Ascending aorta (tissue), 2 donors: ENCODE measurements around the gene PLA2G6. TPM values are rescaled to one million over a fixed set of nuclear protein-coding genes. Genes with fewer than 3 reads are reported as not detected.

Source experiments
- DNase-seq, 2 donors: peaks; one replicate each; pipeline ENCODE4 v3.0.0-alpha.2; 2019; ENCODE audit warnings: low spot score in 2 of 2
- H3K27ac ChIP-seq, 2 donors: fragments of 200-600 bp; sonication (generic); one replicate each; pipeline ENCODE4 v1.5.1; 2016 to 2017; ENCODE audit warnings: mild to moderate bottlenecking in 1 of 2
- H3K27me3 ChIP-seq: fragments of 200-600 bp; sonication (generic); one replicate; pipeline ENCODE4 v1.5.1; 2017
- H3K36me3 ChIP-seq, 2 donors: fragments of 200-600 bp; sonication (generic); one replicate each; pipeline ENCODE4 v1.5.1; 2016
- H3K4me1 ChIP-seq, 2 donors: fragments of 200-600 bp; sonication (generic); one replicate each; pipeline ENCODE4 v1.5.1; 2016 to 2017; ENCODE audit warnings: mild to moderate bottlenecking in 1 of 2
- H3K4me3 ChIP-seq, 2 donors: fragments of 200-600 bp; sonication (generic); one replicate each; pipeline ENCODE4 v1.5.1; 2016 to 2017; ENCODE audit warnings: mild to moderate bottlenecking in 1 of 2
- H3K9me3 ChIP-seq, 2 donors: fragments of 200-600 bp; sonication (generic); one replicate each; pipeline ENCODE4 v1.5.1; 2016
- CTCF ChIP-seq, 3 experiments: fragments of 200-600 bp in 2 of 3; fragments of 450-650 bp in 1 of 3; sonication (generic) in 2 of 3; IDR thresholded peaks; one replicate each; pipeline ENCODE4 v1.5.1; 2016 to 2019; ENCODE audit warnings: antibody characterized with exemption in 3 of 3, mild to moderate bottlenecking in 1 of 3, moderate library complexity in 1 of 3
- intact Hi-C: fragments of 100-400 bp; cut with DNase I; formaldehyde crosslinking; loops from one replicate; pipeline ENCODE4 v1.15.1; 2023
- total RNA-seq: library from RNA; depleted of rRNA; stranded (reverse); fragments of >200 nt; gene quantifications from one replicate; pipeline ENCODE4 v1.1.0, GENCODE V29; 2016

PLA2G6 gene
- total RNA-seq, 1 donor from 2014 or later = 79.5 TPM

- intact Hi-C loops = no loop called here
- no peak for TF ChIP-seq CTCF (IDR thresholded peaks at IDR 0.05)
- no peaks in the 10 kb centered on the region for H3K9me3 ChIP-seq
Measured at GRCh38 chr22:38191055-38191454, 9.4 kb upstream of the PLA2G6 start.

GRCh38 chr22:38190581-38190980, 9.0 kb upstream of the PLA2G6 start:
- Histone ChIP-seq H3K27ac (no peak overlapping the region), H3K36me3 (no peaks in the 10 kb centered on the region), H3K4me3 (no peak overlapping the region), H3K27me3 (no peaks in the 10 kb centered on the region), H3K4me1 (peaks cover 0 to 11% of the 10 kb centered on the region in 2 donors), H3K9me3 (no peaks in the 10 kb centered on the region)
- DNase-seq = no peak
- TF ChIP-seq CTCF (IDR thresholded peaks at IDR 0.05) = no peak
- intact Hi-C loops = no loop called here

More at GRCh38 chr22:38191055-38191454, 9.4 kb upstream of the PLA2G6 start:
- Histone ChIP-seq H3K27ac (no peak overlapping the region), H3K4me1 (peaks cover 0 to 11% of the 10 kb centered on the region in 2 donors), H3K27me3 (no peaks in the 10 kb centered on the region), H3K36me3 (no peaks in the 10 kb centered on the region), H3K4me3 (no peak overlapping the region)
- DNase-seq = no peak

GRCh38 chr22:38189104-38189503, 7.5 kb upstream of the PLA2G6 start:
- Histone ChIP-seq H3K36me3 (no peaks in the 10 kb centered on the region), H3K9me3 (no peaks in the 10 kb centered on the region), H3K27ac (no peak overlapping the region), H3K27me3 (no peaks in the 10 kb centered on the region), H3K4me1 (peaks cover 0 to 11% of the 10 kb centered on the region in 2 donors), H3K4me3 (no peak overlapping the region)
- no peak for TF ChIP-seq CTCF (IDR thresholded peaks at IDR 0.05)
- no peak for DNase-seq
- intact Hi-C loops = no loop called here

GRCh38 chr22:38187413-38188212, 6.0 kb upstream of the PLA2G6 start:
- DNase-seq = no peak

GRCh38 chr22:38186429-38186828, 4.8 kb upstream of the PLA2G6 start:
- H3K27ac ChIP-seq = no peak overlapping the region
- no peaks in the 10 kb centered on the region for H3K36me3 ChIP-seq
- H3K27me3 ChIP-seq = no peaks in the 10 kb centered on the region
- intact Hi-C loops = no loop called here
- H3K4me3 ChIP-seq = no peak overlapping the region
- no peak for DNase-seq
- peaks cover 0 to under 1% of the 10 kb centered on the region in 2 donors for H3K4me1 ChIP-seq
- H3K9me3 ChIP-seq = no peaks in the 10 kb centered on the region
- TF ChIP-seq CTCF (IDR thresholded peaks at IDR 0.05) = no peak

More at GRCh38 chr22:38187413-38188212, 6.0 kb upstream of the PLA2G6 start:
- TF ChIP-seq CTCF (IDR thresholded peaks at IDR 0.05) = no peak
- H3K4me3 ChIP-seq = no peak overlapping the region
- intact Hi-C loops = no loop called here
- H3K4me1 ChIP-seq = peaks cover 0 to 6% of the 10 kb centered on the region in 2 donors
- no peak overlapping the region for H3K27ac ChIP-seq
- no peaks in the 10 kb centered on the region for H3K9me3 ChIP-seq
- H3K27me3 ChIP-seq = no peaks in the 10 kb centered on the region
- H3K36me3 ChIP-seq = no peaks in the 10 kb centered on the region
